Central memory CD4-positive, alpha-beta T cell (primary cell): ENCODE results near the gene PIM1.
"Not testable (repeated sequence)": the region's sequence is repeated elsewhere in the genome, so short reads cannot be mapped to it uniquely, and the experiment has no call there.

Source experiments
- DNase-seq: peaks from one replicate; pipeline ENCODE4 v3.0.0; 2022

PIM1 gene

DNA sequence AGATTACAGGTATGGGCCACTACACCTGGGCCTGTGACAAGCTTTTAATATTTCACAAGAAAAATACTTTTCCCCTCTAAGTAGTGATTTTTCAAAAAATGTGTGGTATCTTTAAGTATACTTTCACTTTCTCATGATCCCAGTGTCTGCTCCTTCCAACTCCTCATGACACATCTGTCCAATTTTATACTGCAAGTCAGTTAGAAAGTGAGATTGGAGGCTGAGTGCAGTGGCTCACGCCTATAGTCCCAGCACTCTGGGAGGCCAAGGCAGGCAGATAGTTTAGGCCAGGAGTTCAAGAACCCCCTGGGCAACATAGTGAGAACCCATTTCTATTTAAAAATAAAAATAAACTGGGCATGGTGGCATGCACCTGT is 20.2 kb downstream of the PIM1 start:
- DNase-seq: no peak

DNA sequence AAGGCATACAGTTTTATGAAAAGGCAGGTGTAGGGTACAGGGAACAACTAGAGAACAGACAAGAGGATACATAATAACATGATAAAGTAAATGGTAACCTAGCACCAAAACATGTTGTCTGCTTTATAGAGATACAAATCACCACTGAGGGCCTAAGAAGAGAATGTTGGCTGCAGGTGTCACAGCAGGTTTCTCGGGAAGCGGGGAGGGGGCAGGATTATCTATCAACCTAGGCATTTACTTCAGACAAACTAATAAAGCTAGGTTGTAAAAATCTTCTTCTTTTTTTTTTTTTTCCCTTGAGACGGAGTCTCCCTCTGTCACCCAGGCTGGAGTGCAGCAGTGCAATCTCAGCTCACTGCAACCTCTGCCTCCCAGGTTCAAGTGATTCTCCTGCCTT is 22.7 kb downstream of the PIM1 start:
- no peak for DNase-seq

DNA sequence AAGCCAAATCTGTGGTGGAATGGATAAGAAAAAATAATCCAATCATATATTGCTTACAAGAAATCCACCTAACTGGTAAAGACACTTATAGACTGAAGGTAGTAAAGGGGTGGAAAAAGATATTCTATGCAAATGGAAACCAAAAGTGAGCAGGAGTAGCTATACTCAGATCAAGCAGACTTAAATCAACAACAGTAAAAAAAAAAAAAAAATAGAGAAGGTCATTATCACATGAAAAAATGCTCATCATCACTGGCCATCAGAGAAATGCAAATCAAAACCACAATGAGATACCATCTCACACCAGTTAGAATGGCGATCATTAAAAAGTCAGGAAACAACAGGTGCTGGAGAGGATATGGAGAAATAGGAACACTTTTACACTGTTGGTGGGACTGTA is 24.9 kb downstream of the PIM1 start:
- DNase-seq: not testable (repeated sequence)

DNA sequence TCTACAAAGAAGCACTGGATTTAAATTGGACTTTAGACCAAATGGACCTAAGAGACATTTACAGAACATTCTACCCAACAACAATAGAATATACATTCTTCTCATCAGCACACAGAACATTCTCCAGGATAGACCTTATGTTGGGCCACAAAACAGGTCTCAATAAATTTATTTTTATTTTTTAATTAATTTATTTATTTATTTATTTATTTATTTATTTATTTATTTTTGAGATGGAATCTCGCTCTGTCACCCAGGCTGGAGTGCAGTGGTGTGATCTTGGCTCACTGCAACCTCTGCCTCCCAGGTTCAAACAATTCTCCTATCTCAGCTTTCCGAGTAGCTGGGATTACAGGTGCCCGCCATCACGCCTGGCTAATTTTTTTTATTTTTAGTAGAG is 26.5 kb downstream of the PIM1 start:
- DNase-seq: not testable (repeated sequence)

DNA sequence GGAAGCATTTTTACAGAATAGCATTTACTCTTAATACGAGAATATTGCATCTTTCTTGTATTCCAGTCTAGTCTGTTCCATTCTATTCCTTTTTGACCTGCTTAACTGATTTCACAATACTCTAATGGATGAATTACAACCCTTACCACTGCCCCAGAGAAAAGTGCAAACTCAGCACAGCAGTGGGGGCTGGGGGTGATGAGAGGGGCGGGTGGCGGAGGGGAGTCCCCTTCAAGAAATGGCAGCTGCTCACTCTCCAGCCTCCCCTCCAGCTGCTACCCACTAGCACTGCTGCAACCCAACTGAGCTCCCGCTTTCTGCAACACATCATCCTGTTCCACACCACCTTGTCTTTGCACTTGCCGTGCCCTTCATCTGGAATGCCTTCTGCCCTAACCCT is 30.1 kb downstream of the PIM1 start:
- no peak for DNase-seq

DNA sequence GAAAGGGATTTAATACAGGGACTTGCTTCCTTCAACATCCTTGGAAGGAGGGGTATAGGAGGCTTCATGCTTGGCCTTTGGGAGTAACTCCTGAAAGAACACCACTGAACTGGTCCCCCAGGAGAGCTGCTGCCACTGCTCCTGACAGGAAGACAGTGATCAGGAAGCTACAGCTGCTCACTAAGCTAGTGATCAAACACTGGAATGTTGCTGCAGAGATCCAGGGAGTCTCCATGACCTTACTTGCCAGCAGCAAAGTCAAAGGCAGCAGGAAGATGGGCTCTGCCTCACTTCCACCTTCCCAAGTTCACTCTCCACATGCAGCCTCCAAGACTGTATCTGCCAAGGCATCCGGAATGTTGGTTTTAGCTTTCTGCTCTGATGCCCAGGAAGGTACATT is 31.8 kb downstream of the PIM1 start:
- no peak for DNase-seq

DNA sequence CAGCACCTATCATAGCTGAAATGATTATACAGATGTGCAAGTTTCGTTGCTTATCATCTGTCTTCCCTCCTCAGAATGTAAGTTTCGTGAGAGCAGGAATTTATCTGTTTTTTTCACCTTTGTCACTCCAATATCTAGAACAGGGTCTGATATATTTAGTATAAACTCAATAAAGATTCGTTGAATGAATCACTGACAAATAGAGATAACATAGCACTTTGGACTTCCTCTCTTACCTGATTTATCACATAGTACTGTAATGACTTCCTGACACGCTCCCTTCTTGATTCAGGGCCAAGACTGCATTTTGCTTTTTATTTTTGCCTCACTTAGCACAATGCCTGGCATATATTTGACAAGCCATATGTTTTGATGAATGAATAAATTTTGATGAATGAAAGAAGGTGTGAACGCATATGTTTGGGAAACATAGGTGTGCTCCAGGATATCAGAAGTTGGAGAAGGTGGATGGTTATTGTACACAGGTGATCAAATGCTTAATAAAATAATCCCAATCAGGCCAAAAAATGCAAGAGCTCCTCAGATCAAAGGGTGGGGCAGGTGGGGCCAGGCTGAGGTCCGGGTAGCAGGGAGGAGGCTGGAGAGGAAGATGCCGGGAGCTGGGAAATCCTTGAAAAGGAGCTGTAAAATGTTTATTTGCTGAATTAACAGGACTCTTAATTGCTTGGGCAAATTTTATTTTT is 33.0 kb downstream of the PIM1 start:
- no peak for DNase-seq

DNA sequence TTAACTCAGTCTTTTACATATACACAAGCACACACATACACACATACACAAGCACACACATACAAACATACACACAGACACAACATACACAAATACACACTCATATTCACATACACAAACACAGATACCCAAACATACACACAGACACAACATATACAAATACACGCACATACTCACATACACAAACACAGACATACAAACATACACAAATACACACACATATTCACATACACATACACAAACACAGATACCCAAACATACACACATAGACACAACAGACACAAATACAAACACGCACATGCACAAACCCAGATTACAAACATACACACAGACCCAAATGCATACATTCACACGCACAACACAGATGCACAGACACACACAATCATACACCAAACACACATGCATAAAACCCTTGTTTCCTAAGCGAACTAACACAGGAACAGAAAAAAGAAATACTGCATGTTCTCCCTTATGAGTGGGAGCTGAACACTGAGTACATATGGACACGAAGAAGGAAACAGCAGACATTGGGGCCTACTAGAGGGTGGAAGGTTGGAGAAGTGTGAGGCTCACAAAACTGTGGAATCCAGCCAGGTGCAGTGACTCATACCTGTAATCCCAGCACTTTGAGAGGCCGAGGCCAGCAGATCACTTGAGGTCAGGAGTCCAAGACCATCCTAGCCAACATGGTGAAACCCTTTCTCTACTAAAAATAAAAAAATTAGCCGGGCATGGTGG is 34.2 kb downstream of the PIM1 start:
- no peak for DNase-seq

DNA sequence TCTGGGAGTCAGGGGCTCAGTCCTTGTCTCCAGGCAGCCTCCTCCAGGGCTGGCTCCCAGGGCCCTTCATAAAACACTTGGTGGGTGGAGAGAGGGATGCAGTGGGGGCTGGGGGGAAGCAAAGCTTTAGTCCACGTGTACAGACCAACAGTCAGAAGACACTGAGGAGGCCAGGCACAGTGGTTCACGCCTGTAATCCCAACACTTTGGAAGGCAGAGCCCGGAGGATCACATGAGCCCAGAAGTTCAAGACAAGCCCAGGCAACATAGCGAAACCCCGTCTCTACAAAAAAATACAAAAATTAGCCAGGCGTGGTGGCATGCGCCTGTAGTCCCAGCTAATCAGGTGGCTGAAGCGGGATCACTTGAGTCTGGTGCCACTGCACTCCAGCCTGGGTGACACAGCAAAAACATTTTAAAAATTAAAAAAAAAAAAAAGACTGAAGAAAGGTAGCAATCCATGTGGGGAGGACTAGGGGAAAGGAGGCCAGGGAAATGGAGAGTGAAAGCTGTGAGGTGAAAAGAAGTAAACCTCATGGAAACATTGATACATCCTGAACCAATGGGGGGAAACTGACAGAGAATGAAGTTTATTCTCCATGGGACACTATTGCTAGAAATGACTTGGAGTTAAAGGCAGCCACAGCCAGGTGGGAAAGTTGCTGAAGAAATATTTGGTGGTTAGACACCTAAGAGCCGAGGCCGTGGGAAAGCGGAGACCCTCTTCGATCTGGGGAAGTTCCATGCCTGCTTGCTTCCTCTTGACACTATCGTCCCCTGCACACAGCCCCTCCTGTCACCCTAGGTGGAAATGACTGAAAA is 35.4 kb downstream of the PIM1 start:
- no peak for DNase-seq

DNA sequence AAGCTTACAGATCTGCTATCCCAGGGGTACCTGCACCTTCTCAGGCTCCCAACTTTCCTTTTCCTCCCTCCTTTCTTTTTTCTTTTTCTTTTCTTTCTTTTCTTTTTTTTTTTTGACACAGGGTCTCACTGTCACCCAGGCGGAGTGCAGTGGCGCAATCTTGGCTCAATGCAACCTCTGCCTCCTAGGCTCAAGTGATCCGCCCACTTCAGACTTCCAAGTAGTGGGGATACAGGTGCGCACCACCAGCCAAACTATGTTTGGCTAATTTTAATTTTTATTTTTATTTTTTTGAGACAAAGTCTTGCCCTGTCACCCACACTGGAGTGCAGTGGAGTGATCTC is 36.0 kb downstream of the PIM1 start:
- no peak for DNase-seq

DNA sequence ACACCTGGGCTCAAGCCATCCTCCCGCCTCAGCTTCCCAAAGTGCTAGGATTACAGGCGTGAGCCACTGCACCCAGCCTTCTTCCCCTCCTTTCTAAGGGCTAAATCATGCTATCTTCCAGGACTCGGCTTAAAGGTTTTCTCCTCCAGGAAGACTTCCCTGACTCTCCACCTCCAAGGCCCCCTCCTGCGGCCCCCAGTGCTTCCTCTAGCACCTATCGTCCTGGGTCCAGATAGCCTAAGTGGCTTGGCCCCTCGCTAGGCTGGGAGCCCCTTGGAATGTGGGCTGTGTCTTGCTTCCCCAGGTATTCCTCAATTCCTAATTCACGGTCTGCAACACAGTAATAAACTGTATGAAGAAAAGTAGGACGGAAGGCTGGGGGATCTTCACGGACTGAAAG is 36.7 kb downstream of the PIM1 start:
- no peak for DNase-seq

DNA sequence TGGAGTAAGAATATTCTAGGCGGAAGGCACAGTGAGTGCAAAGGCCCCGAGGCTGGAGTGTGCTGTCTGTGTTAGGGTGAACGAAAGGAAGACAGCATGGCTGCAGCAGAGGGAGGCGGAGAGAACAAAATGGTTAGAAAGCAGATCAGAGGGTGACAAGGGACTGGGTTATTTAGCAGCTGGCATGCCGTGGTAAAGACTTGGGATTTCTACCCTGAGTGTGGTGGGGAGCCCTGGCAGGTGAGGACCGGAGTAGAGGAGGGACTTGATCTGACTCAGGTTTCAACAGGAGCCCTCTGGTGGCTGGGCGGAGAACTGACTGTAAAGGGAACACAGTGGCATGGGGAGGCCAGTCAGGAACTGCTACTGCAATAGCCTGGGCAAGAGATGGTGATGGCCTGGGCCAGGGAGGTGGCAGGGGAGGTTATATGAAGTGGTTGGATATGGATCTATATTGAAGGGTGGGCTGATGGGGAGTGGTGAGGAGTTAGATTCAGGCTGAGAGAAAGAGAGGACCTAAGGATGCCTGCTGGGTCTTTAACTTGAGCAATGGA is 38.0 kb downstream of the PIM1 start:
- peak; percentile 77 for DNase-seq

DNA sequence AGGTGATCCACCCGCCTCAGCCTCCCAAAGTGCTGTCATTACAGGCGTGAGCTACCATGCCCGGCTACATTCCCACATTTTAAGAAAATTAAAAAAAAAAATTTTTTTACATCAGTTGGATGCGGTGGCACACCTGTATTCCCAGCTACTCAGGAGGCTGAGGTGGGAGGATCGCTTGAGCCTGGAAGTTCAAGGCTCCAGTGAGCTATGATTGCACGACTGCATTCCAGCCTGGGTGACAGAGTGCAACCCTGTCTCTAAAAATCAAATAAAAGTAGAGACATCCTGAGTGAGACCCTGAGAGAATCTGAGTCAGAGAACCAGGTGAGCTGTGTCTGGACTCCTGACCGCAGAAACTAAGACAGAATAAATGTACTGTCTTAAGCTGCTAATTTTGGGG is 38.8 kb downstream of the PIM1 start:
- DNase-seq: no peak

DNA sequence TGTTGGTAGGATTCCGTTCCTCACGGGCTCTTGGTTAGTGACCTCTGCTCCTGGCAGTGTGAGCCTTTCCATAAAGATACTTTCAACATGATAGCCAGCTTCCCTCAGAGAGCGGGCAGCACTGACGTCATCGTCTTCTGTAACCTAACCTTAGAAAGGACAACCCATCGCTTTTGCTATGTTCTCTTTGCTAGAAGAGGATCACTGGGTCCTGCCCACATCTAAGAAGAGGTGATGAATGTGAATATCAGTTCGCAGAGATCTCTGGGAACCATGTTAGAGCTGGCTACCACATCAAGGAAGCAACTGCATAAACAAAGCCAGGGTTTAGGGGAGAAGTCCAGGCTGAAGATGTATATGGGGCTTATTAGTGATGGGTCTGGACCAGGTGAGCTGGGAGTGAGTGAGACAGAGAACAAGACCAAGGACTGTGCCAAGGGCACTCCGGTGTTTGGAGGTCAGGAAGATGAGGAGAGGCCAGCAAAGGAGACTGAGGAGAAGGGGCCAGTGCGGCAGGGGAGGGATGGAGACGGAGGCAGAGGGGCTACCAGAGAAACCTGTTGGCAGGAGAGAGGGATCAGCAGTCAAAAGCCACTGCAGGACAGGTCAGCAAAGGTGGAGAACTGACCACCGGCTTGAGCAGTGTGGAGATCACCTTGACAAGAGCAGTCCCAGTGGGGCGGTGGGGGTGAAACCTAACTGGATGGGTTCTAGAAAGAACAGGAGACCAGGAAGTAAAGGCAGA is 39.7 kb downstream of the PIM1 start:
- peak; percentile 77 for DNase-seq

DNA sequence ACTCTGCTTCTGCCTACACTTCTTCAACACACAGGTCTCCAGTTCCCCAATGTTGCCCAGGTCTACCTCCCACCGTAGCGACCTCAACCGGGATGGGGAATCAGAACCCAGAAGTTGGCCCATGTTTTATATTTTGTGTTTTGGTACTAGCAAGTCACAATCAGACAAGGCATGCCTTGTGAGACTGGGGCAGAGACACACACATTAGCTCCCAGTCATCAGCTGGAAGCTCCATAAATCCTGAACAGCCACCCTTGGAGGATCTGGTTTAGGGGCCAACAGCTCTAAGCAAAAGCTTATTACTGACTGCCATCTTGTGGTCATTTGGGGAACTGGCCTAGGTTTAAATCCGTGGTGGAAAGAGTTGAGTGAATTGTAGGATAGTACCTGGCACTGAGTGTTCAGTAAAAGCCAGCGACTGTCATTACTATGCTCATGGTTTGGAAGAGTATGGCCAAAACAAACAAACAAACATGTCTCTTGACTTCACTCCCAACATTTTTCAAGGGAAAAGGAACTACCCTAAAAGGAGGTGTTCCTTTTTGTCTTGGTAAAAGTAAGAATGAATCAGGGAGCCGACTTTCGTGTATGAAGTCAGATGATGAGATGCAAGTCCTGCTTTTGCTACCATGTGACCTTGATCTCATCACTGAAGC is 40.5 kb downstream of the PIM1 start:
- DNase-seq: peak; percentile 72

DNA sequence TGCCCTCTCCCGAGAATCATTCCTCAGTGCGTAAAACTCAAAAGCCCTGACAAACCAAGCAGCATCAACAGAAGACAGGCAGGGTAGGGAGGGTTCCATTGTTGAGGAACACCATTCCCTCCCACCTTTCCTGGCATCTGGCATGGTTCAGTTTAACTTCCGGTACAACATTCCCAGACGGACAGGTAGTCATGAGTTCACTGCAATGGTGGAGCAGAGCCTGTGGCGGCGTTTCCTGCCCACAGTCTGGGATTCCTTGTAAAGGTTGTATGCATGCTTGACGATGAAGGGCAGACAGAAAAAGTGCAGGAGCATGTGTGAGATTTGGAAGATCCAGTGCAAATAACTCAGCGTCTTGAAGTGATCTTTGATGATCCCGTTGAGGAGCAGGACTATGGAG is 42.3 kb downstream of the PIM1 start:
- DNase-seq: no peak

DNA sequence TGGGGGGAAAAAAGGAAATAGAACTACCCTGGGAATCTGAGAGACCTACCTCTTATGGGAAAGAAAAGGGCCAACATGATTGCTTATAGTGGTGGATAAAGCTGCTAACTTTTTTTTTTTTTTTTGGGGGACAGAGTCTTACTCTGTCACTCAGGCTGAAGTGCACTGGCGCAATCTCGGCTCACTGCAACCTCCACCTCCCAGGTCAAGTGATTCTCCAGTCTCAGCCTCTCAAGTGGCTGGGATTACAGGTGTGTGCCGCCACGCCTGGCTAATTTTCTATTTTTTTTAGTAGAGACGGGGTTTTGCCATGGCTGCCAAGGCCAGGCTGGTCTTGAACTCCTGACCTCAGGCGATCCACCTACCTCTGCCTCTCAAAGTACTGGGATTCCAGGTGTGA is 48.1 kb downstream of the PIM1 start:
- DNase-seq: no peak

DNA sequence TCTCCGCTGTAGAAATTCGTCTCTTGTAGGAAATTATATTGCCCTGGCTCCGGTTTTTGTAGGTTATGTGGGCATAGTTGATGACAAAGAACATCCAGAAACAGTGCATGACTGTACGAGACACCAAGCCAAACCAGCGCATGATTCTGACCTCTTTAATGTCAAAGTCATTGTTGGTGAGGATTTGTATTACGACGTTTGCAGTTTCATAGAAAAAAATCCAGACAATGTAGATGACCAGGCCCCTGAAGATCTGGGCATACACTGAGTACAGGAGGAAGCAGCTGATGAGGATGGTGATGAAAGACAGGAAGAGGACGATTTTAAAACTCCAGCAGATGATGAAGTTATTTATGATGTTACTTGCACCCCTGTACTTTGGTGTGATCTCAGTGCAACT is 48.6 kb downstream of the PIM1 start:
- no peak for DNase-seq

DNA sequence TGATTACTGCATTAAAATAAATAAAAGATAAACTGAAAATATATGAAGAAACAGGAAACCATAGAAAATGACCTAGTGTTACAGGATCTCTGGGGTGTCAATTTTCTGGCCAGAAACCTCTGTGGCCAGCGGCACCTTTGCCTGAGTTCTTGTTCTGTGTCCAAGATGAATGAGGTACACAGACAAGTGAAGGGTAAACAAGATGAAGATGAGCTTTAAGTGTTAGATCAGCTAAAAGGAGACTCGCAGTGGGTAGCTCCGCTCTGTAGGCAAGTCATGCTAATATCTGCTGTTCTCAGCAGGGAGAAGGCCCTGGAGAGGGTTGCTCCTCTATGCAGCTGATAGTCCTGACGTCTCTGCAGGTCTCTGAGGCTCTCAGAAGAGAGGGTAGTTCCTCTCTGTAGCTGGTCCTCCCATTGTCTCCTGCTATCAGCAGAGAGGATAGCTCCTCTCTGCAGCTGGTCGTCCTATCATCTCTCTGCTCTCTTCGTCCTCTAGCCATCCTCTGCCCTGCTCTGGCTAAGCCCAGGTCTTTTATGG is 51.7 kb downstream of the PIM1 start:
- no peak for DNase-seq

DNA sequence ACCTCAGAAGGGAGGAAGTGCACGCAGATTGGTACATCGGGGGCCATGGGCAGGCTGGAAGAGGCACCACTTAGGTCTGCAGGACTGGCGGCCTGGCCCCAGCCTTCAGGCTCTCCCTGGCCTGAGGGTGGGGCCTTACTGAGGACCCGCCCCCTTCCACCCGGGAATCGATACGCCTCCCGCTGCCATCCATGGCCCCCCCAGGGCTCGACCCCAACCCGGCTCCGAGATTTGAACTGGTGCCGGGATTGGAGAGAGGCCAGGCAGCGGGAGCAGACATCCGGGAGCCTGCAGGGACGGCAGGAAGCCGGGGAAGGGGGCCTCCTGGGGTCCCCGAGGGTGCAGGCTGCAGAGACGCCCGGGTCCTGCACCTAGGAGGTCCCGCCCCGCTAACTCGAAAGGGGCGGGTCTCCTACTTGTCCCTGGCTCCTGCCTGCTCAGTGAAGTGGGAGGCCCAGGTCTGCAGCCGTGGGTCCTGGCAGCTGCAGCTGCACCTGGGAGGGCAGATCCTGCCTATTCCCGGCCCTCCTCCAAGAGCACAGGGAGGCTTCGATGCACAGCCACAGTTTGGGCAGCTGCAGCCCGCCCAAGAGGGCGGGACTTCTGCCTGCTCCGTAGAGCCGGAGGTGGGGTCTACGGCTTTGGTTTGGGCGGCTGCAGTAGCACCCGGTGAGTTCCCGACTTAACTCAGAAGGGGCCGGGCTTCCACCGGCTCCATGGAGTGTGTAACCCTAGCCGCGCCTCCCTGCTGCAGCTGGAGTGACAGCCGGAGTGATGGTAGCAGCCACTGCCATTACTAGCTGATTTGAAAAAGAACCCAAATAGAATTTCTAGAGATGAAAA is 52.4 kb downstream of the PIM1 start:
- peak; percentile 54 for DNase-seq

DNA sequence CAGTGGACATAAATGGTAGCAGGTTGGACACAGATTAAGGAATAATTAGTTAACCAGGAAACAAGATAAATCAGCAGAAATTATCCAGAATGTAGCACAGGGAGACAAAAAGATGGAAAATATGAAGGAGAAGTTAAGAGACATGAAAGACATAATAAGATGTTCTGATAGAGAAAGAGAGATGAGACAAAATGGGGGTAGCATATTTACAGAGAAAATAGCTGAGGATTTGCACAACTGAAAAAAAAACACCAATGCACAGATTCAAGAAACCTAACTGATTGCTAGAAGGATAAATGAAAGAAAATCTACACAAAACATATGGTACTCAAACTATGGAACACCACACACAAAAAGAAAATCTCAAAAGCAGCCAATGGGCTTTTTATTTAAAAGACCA is 53.0 kb downstream of the PIM1 start:
- DNase-seq: no peak
